GM18867 (cell line): ENCODE results near the gene SIAH2.
"Not testable (repeated sequence)": the region's sequence is repeated elsewhere in the genome, so short reads cannot be mapped to it uniquely, and the experiment has no call there.

Source experiments
- ATAC-seq: cut with Tn5 transposase; IDR thresholded peaks from one replicate; pipeline ENCODE4 v1.9.1; 2021; ENCODE audit warnings: mild to moderate bottlenecking, moderate library complexity; ENCODE audit not compliant: unreplicated experiment

SIAH2 gene, protein sequence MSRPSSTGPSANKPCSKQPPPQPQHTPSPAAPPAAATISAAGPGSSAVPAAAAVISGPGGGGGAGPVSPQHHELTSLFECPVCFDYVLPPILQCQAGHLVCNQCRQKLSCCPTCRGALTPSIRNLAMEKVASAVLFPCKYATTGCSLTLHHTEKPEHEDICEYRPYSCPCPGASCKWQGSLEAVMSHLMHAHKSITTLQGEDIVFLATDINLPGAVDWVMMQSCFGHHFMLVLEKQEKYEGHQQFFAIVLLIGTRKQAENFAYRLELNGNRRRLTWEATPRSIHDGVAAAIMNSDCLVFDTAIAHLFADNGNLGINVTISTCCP

DNA sequence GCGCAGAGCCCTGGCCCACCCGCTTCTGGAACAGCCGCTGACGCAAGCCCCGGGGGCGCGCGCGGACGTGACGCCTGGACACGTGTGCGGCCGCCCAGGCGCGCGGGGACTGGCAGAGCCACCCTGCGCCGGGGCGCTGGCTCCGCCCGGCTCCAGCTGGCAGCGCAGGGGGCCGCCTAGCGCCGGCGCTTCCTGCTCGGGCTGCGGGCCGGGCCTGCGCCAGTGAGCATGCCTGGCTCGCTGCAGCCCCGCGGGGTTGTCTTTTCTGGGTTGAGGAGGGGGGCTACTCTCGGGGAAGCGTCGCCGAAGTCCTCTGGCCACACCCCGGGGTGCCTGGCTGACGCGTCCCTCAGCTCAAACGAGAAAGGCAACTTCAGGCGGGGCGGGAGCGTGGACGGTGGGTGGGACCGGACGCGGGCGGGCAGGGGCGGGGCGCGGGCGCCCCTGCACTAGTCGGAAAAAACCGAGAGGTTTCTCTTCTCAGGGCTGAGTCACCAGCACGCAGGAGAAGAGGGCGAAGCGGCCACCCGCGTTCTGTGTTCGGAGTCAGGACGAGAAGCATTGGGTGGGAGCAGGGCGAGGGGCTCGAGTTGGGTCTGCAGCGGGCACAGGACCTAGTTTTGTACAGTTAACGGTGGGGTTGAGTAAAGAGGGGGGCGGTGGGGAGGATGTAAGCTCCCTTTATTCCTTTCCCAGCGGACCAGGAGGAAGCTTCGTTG, at the start of gene SIAH2:
Gene SIAH2, minus strand, starts transcription at position 48 of the 719 bp plus-strand sequence. CDS start 320 bp downstream, outside the sequence.
- peak; percentile 64 for ATAC-seq

DNA sequence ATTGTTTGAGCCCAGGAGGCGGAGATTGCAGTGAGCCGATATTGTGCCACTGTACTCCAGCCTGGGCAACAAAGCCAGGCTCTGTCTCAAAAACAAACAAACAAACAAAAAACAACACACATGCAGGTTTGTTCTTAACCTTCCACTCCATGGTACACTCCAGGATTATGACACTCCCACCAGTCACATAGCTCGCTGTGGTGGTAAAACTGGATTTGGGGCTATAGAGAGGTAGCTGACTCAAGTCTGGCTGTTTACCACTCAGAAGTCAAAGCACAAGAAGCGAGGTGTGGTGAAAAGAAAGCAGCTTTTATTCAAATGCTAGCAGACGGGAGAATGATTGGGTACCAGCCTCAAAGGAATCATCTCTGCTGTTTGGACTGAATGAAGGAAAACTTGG, 49.0 kb upstream of the SIAH2 start:
- no peak for ATAC-seq

DNA sequence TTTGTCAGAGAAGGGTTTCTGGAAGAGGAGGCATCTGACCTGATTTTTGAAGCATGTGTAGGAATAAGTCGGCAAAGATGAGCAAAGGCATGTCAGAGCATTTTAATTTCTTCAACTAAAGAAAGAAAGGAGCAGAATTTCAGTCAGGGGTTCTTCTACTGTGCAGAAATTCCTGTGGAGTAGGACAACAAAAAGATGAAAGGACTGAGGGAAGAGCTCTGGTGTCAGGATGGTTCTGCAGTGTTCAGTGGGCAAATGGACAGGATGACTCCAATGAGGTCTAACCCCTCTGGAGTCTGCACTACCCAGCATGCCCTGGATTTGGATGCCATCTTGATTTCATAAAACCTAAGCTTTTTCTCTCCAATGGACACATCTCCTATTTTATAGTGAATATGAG, 47.7 kb upstream of the SIAH2 start:
- ATAC-seq: no peak

DNA sequence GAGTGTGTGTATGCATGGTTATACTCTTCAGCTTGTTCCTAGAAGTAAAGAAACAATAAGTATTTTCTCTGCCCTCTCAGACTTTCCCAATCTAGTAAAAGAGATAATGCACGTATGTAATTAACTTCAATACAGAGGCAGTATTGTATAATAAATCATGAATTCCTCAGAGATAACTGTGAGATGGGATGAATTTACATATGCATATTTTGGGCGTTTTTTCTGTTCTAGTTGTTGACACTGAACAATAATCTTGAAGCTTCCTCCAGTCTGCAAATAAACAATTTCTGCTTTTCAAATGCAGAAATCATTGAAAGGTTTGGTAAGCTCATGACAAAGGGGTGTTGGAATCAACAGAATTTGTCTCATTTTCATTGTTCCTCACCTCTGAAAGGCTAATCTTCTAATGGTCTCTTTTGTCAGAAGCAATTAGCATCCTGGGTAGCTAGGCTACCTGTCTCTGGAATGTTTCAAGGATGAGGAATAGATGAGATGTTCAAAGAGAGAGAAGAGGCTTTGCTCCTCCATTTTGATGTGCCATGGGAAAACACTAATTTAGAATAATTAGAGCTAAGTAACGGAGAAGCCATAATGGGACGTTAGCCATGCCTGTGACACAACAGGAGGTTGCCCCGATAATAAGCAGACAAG, 43.3 kb upstream of the SIAH2 start:
- no peak for ATAC-seq

DNA sequence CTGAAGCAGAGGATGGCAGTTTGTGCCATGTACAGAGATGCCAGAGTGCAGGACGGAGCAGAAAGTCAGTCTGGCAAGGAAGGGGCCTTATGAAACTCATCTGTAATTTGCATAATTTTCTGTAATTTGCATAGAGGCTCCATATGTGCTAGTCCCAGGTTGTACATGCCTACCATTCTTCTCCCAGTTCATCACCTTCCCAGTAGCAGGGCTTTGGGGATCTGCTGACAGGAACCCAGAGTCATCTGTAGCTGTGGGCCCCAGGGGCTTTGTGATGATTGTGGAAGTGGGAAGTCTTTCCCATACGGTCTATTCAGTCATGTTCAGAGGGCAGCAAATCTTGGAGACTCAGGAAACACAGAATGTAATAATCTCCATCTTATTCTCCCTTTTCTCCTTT, 42.4 kb upstream of the SIAH2 start:
- no peak for ATAC-seq

DNA sequence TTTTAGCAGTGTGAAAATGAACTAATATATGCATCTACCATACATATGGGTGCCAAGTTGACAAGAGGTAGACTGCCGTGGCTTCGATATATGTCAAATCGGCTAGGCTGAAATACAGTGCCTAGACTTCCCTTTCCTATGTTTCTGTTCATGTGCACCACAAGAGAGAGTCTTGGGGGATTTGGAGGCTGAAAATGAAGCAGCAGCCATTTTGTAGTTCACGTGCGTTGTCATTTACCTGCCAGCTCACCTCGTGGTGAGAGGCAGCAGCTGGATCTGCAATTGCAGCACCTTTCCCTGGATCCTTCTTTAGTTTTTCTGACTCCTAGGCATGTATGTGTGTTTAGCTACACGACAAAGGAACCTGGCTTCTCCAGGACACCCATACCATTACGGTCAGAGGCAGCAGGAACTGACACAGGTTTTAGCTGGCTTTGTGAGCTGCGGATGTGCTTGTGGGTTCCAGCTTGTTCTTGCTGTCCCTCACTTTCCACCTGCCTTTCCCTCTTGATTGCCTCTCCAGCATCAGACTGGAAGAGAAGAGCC, 40.5 kb upstream of the SIAH2 start:
- no peak for ATAC-seq

DNA sequence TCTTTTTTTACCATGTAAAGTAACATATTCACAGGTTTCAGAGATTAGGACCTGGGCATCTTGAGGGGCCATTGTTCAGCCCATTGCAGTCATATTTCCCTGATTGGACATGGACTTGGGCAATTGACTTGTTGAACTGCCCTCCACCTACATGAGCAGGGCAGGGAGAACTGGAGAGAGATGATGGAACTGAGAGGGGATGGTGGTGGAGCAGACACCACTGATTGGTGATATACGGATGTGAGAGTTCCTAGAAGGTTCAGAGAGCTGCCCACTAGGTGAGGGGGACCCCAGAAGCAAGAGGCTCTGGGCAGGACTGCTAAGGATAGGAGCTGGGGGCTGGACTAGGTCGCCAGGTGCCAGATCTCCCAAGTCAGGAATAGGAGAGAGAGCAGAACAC, 37.8 kb upstream of the SIAH2 start:
- ATAC-seq: no peak

DNA sequence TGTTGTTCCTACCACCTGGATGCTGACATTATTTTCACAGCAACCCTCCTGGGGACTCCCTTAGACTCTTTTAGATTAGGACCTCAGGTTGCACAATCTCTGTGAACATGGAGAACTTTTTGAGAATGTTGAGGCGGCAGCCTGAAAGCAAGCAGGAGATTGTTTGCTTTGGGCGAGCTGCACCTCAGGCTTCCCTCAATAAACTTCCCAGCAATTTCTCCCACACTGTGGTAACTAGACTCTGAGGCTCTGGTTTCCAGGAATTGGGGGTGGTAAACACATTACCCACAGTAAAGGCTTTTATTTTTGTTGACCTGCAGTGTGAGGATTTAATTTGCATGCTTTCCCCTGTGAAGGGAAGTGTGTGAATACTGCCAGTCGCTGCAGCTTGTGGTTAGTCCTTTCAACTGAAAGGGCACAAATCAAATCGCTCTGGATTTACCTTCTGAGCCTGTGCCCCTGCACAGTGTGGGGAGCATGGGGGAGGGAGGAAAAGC, 35.2 kb upstream of the SIAH2 start:
- ATAC-seq: peak; percentile 75

DNA sequence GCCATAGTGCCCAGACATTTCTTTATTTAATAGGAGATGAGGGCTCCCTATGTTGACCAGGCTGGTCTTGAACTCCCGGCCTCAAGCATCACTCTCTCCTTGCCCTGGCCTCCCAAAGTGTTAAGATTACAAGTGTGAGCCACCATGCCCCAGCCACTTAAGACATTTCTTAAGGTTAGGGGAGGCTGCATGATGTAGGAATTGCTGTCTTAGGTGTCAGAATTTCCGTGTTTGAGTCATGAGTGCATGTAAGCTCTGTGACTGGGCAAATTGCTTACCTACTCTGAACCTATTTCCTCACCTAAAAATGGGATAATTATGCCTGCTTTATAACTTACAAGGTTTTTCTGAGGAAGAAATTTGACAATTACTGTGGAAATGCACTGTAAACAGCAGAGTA, 34.2 kb upstream of the SIAH2 start:
- ATAC-seq: no peak

DNA sequence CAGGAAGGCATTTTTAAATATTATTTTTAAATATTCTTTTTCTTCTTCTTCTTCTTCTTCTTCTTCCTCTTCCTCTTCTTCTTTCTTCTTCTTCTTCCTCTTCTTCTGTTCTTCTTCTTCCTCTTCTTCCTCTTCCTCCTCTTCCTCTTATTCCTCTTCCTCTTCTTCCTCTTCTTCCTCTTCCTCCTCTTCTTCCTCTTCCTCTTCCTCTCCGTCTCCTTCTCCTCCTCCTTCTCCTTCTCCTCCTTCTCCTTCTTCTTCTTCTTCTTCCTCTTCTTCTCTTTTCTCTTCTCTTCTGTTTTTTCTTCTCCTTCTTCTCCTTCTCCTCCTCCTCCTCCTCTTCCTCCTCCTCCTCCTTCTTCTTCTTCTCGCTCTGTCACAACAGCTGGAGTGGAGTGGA, 33.6 kb upstream of the SIAH2 start:
- not testable (repeated sequence) for ATAC-seq

DNA sequence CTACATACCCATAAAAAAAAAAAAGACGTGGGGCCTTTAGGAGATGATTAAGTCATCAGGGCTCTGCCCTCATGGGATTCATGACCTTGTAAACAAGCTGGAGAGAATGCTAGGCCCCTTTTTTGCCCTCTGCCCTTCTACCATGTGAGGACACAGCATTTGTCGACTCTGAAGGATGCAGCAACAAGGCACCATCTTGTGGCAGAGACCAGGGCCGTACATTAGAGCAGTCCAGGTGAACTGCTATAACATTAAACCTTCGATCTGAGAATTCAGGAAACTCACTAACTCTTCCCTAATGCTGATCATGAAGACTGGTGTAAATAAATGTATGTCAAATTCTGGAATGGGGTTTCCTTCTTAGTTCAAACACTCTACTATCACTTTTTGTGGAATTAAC, 30.7 kb upstream of the SIAH2 start:
- no peak for ATAC-seq

DNA sequence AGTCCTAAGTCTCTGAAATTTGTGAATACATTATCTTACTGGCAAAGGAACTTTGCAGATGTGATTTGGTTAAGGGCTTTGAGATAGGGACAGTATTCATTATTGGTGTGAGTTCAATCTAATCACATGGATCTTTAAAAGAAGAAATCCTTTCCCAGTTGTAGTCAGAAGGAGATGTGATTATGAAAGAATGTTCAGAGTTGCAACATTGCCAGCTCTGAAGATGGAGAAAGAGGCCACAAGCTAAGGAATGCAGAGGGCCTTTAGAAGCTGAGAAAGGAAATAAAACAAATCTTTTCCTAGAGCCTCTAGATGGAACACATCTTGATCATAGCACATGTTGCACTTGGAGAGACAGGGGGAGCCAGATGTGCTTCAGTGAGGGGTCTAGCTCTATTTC, 27.7 kb upstream of the SIAH2 start:
- no peak for ATAC-seq

DNA sequence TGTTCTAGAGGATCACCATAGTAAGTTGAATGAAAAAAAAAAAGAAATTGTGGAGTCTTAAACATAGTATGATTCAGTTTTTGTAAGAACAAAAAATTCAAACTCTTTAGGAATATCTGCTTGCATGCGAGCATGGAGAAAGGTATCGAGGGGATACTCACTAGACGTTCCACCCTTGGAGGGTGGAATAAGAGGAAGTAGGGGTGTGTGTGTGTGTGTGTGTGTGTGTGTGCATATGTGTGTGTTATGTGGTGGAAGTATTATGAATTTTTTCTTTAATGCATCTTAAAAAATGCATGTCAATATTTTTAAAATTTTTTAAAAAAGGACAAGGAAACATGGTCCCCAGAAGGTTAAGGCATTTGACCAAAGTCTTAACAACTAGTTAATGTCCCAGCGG, 26.5 kb upstream of the SIAH2 start:
- ATAC-seq: no peak

DNA sequence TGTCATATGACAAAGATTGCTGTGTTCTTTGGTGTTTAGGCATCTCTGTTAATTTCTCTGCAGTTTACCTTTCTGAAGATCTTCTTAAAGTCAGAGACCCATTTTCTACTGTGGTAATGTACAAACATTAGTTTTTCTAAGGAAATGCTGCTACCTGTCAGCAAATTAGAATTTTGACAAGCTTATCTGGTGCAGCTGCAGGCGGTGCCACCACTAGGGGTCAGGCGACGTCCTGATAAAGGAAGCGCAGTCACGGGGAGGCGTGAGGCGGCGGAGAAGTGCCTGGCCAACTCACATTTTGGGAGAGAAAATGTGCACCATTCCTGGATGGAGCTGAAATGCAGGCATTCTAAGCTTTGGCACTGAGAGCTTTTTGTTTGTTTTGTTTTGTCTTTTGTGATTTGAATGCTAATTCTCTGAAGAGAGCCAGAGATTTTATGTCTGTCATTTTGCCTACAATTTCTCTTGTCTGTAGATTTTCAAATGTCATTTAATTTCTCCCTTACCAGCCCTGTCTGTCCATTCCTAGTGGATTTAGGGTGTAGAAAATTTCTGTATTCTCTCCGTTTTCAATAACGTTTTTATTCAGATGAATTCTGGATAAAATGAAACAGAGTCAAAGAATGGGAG, 24.9 kb upstream of the SIAH2 start:
- ATAC-seq: peak; percentile 64

DNA sequence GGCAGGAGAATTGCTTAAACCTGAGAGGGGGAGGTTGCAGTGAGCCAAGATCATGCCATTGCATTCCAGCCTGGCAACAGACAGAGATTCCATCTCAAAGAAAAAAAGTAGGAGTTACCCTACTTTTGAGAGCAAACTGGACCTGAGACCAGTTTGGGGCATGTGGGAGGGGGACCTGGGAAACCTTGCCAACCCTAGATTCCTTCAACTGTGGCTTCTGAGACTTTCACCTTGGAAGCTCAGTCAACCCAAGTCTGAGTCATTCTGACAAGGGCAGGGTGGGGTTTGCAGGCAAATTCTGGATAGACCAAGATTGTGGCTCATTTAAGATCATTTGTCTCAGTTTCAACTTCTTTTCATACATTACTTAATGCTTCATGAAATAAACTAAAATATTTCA, 23.8 kb upstream of the SIAH2 start:
- ATAC-seq: no peak

DNA sequence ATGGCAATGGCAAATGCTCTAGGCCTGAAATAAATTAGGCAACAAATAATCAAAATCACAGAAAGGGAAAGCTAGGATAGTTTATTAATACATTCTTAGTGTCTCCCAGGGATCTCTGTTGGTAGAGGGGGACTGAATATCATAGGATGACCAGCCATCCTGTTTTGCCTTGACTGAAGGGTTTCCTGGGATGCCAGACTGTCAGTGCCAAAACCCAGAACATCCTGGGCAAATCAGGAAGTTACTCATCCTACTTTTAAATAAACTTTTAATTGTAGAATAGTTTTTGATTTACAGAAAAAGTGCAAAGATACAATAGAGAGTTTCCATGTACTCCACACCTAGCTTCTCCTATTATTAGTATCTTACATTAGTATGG, 21.8 kb upstream of the SIAH2 start:
- ATAC-seq: no peak

DNA sequence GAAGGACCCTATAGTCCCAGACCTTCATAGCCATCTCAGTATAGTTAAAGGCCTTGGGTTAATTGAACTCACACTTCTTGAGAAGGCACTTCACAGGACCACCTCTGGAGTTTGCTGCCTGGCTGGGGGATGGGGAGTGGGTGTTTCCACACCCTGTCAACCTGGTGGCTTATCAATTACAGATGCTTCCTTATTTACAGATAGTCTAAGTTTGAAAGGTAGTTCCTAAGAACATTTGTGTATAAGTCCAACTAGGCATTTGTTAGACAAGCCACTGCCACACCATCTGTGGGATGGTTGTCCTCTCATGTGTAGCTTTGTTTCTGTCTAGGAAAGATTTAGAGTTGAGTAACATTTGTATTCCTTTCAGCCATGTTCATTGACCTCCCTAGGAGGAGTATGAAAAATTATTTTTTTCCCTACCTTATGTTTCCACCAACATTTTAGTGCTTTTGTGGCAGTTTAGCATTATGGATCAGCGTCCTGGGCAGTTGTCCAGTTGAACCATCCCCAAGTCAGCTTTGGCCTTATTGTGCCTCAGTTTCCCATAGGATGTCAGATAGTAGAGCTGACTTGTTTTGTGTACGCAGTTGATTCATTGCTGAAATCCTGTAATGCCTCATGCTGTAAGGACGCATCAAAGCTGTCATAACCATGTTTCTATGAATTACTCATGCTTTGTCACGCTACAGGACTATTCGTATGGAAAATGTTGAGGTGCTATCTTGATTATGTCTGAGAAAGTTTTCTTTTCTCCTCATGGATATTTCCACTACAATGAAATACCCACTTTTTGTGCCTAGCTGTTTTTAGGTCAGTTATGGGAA, 21.2 kb upstream of the SIAH2 start:
- ATAC-seq: peak; percentile 77

DNA sequence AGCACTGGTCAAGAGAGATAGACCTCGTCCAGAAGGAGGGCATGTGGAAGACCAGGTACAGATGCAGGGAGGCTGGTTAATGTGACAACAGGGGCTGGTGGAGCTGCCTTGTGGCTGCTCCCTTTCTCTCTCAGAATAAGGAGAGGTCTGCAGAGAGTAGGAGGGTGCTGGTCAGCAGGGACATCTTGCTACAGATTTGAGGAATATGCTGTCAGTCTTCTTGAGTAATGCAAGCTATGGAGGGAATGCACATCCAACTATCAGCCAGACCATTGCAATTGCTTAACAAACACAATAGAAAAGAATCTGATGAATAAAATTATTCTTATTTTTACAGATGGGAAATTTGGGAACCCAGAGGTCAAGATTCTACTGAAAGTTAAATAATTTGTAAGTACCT, 20.3 kb upstream of the SIAH2 start:
- no peak for ATAC-seq

DNA sequence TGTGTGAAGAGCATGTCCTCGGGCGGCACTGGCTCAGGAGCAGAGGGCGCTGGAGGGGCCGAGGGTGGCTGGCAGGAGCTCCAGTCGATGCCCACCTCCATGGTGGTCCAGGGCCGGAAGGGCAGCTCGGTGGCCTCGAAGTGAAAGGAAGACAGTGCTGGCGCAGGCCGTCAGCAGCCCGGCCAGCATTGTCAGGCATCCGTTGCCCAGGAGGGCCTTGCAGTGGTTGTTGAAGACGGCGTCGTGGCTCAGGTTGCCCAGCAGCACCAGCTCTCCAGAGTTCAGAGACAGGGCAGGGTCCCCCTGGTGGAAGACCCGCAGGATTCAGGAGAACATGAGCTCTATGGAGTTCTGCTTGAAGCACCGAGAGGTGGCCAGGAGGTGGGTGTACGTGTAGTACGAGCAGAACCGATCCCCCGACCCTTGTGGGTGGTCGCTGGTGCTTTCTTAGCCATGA, 16.5 kb upstream of the SIAH2 start:
- no peak for ATAC-seq

DNA sequence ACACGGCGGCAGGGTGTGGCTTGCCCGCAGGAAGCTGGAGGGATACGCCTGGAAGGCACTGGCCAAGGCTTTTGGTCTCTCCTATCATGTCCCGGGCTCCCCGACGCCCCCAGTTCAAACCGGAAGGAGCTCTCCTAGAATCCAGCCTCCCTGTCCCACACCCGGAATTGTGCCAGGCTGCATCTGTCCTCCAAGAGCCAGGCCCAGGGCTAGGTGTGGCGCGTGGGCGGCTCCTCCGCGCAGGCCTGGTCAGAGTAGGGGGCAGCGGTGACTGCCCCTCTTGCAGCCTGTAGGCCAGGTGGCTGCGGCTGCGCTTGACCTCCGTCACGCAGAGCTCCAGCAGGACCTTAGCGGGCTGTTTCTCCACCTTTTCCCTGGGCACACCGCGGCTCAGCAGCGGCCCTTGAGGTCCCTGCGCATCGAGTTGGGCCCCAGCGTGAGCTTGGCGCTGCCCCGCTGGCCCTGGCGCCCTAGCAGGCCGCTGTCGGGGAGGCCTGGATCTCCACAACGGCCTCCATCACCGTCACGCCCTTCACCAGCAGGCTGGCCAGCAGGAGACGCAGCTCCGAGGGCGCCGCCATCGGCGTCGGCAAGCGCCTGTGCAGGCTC, 15.9 kb upstream of the SIAH2 start:
- no peak for ATAC-seq
